Measurements from ENCODE around the gene FASN. TPM values are rescaled to one million over a fixed set of nuclear protein-coding genes. Genes with fewer than 3 reads are reported as not detected.

Gene FASN
- total and polyA plus RNA-seq, 2 of the 13 experiments (the other 11 are each of a cell fraction or from before 2014, with no cell fraction given): 51.7 to 101 TPM

DNA sequence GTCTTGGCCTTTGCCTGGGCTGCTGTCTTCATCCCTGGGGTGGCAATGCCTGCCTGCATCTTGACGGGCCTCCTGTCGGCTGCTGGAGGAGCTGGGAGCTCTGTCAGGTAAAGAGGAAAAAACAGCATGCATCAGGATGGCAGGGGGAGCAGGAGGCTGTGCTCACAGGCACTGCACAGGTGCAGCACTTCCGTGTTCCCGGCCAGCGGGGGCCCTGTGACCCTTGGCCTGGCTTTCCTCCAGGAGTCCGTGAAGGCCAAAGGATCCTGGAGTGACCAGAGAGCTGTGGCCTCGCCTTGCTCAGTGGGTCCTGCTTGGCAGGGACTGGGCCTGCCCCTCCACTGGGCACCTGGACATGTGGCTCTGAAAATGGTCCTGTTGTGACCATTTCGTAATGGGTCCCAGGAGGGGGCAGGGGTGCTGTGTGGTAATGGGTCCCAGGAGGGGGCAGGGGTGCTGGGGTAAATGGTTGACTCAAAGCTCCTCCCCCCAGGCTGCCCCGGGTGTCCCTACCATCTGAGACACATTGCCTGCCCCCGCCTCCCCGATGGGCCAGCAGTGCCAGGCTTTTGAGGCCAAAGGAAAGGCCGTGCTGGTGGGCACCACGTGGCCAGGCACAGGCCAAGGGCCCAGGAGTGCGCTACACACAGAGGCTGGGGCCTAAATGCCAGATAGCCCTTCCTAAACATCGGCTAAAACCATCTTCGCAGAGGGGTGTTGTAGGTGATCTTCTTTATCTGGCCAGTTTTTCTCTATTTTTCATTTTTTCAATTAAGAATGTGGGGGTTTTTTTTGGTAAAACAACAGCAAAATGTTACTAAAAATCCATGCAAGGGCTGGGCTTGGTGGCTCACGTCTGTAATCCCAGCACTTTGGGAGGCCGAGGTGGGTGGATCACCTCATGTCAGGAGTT is 4.0 kb upstream of the FASN start (continued):
- TF ChIP-seq, protein P1, sequence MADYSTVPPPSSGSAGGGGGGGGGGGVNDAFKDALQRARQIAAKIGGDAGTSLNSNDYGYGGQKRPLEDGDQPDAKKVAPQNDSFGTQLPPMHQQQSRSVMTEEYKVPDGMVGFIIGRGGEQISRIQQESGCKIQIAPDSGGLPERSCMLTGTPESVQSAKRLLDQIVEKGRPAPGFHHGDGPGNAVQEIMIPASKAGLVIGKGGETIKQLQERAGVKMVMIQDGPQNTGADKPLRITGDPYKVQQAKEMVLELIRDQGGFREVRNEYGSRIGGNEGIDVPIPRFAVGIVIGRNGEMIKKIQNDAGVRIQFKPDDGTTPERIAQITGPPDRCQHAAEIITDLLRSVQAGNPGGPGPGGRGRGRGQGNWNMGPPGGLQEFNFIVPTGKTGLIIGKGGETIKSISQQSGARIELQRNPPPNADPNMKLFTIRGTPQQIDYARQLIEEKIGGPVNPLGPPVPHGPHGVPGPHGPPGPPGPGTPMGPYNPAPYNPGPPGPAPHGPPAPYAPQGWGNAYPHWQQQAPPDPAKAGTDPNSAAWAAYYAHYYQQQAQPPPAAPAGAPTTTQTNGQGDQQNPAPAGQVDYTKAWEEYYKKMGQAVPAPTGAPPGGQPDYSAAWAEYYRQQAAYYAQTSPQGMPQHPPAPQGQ (CRISPR knock-in tag; IDR thresholded peaks at IDR 0.05; ENCODE audit: borderline replicate concordance): no peak
- no peak for TF ChIP-seq ATF7 (IDR thresholded peaks at IDR 0.05)
- no peak for TF ChIP-seq ATF7 (CRISPR knock-in tag; IDR thresholded peaks at IDR 0.05)
- TF ChIP-seq ZNF670 (CRISPR knock-in tag; IDR thresholded peaks at IDR 0.05; ENCODE audit: borderline replicate concordance): peak; percentile 83
- TF ChIP-seq ZNF782 (CRISPR knock-in tag; IDR thresholded peaks at IDR 0.05; ENCODE audit: borderline replicate concordance): no peak; the same call in 1 of the 2 replicates
- no peak for TF ChIP-seq ZNF17 (CRISPR knock-in tag; IDR thresholded peaks at IDR 0.05)
- TF ChIP-seq ZFP1 (CRISPR knock-in tag; IDR thresholded peaks at IDR 0.05): no peak; the same call in 1 of the 2 replicates
- no peak; the same call in none of the 2 replicates for TF ChIP-seq REL (CRISPR knock-in tag; conservative IDR thresholded peaks at IDR 0.05)
- peak; percentile 72 for TF ChIP-seq ZNF326 (CRISPR knock-in tag; IDR thresholded peaks at IDR 0.05; ENCODE audit: borderline replicate concordance)
- peak; percentile 97 for TF ChIP-seq RXRB (CRISPR knock-in tag; IDR thresholded peaks at IDR 0.05; ENCODE audit: borderline replicate concordance)
- TF ChIP-seq, protein P2, sequence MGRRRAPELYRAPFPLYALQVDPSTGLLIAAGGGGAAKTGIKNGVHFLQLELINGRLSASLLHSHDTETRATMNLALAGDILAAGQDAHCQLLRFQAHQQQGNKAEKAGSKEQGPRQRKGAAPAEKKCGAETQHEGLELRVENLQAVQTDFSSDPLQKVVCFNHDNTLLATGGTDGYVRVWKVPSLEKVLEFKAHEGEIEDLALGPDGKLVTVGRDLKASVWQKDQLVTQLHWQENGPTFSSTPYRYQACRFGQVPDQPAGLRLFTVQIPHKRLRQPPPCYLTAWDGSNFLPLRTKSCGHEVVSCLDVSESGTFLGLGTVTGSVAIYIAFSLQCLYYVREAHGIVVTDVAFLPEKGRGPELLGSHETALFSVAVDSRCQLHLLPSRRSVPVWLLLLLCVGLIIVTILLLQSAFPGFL (CRISPR knock-in tag; IDR thresholded peaks at IDR 0.05): no peak
- TF ChIP-seq, protein P3, sequence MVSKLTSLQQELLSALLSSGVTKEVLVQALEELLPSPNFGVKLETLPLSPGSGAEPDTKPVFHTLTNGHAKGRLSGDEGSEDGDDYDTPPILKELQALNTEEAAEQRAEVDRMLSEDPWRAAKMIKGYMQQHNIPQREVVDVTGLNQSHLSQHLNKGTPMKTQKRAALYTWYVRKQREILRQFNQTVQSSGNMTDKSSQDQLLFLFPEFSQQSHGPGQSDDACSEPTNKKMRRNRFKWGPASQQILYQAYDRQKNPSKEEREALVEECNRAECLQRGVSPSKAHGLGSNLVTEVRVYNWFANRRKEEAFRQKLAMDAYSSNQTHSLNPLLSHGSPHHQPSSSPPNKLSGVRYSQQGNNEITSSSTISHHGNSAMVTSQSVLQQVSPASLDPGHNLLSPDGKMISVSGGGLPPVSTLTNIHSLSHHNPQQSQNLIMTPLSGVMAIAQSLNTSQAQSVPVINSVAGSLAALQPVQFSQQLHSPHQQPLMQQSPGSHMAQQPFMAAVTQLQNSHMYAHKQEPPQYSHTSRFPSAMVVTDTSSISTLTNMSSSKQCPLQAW (CRISPR knock-in tag; IDR thresholded peaks at IDR 0.05): peak; percentile 64; the same call in 1 of the 2 replicates
- peak; percentile 97 for TF ChIP-seq PPARG (CRISPR knock-in tag; conservative IDR thresholded peaks at IDR 0.05)
- TF ChIP-seq, protein P4, sequence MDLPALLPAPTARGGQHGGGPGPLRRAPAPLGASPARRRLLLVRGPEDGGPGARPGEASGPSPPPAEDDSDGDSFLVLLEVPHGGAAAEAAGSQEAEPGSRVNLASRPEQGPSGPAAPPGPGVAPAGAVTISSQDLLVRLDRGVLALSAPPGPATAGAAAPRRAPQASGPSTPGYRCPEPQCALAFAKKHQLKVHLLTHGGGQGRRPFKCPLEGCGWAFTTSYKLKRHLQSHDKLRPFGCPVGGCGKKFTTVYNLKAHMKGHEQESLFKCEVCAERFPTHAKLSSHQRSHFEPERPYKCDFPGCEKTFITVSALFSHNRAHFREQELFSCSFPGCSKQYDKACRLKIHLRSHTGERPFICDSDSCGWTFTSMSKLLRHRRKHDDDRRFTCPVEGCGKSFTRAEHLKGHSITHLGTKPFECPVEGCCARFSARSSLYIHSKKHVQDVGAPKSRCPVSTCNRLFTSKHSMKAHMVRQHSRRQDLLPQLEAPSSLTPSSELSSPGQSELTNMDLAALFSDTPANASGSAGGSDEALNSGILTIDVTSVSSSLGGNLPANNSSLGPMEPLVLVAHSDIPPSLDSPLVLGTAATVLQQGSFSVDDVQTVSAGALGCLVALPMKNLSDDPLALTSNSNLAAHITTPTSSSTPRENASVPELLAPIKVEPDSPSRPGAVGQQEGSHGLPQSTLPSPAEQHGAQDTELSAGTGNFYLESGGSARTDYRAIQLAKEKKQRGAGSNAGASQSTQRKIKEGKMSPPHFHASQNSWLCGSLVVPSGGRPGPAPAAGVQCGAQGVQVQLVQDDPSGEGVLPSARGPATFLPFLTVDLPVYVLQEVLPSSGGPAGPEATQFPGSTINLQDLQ (CRISPR knock-in tag; IDR thresholded peaks at IDR 0.05): peak; percentile 37; the same call in 1 of the 2 replicates
- TF ChIP-seq, protein P5, sequence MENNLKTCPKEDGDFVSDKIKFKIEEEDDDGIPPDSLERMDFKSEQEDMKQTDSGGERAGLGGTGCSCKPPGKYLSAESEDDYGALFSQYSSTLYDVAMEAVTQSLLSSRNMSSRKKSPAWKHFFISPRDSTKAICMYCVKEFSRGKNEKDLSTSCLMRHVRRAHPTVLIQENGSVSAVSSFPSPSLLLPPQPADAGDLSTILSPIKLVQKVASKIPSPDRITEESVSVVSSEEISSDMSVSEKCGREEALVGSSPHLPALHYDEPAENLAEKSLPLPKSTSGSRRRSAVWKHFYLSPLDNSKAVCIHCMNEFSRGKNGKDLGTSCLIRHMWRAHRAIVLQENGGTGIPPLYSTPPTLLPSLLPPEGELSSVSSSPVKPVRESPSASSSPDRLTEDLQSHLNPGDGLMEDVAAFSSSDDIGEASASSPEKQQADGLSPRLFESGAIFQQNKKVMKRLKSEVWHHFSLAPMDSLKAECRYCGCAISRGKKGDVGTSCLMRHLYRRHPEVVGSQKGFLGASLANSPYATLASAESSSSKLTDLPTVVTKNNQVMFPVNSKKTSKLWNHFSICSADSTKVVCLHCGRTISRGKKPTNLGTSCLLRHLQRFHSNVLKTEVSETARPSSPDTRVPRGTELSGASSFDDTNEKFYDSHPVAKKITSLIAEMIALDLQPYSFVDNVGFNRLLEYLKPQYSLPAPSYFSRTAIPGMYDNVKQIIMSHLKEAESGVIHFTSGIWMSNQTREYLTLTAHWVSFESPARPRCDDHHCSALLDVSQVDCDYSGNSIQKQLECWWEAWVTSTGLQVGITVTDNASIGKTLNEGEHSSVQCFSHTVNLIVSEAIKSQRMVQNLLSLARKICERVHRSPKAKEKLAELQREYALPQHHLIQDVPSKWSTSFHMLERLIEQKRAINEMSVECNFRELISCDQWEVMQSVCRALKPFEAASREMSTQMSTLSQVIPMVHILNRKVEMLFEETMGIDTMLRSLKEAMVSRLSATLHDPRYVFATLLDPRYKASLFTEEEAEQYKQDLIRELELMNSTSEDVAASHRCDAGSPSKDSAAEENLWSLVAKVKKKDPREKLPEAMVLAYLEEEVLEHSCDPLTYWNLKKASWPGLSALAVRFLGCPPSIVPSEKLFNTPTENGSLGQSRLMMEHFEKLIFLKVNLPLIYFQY (CRISPR knock-in tag; IDR thresholded peaks at IDR 0.05; ENCODE audit: borderline replicate concordance): peak; percentile 96
- peak; percentile 61; the same call in 1 of the 2 replicates for TF ChIP-seq ZNF878 (CRISPR knock-in tag; IDR thresholded peaks at IDR 0.05)
- TF ChIP-seq HNRNPUL1 (IDR thresholded peaks at IDR 0.05; ENCODE audit: low read depth, low read length): no peak

Data from HepG2 (cell line).